ENCODE results near the gene FAM200C.

FAM200C gene

DNA sequence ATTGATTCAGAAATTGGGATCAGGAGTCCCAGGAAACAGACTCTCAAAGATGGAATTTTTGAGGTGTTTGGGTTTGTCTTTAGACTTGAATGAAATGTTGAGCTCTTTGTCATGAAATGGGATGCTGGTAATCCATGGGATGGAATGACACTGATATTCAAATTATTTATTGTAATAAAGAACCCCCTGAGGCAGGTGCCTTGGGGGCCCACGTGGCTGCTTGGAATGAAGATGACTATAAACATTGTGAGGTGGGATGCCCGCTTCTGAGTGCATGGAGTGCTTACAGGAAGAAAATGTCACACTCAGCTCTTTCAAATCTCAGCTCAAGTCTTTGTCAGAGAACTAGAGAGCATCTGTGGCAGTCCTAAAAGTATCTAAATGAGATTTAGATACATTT lies 19.8 kb downstream of the FAM200C start:
- Histone ChIP-seq H3K4me2 (ENCODE audit: low read depth, low read length, poor library complexity, severe bottlenecking) (no peak overlapping the region), H3K9me2 (replicated peaks; ENCODE audit: insufficient read depth, low read length) (no peaks in the 10 kb centered on the region), H3K4me3 (ENCODE audit: insufficient read depth, low read length, poor library complexity, severe bottlenecking) (no peak overlapping the region), H3K79me2 (ENCODE audit: insufficient read depth, low read length) (no peaks in the 10 kb centered on the region), H4K20me1 (ENCODE audit: low read depth, low read length) (no peaks in the 10 kb centered on the region), H3K27me3 (ENCODE audit: low read length) (no peaks in the 10 kb centered on the region), H3K9ac (ENCODE audit: low read length) (no peak overlapping the region), H3K36me3 (ENCODE audit: low read length) (no peaks in the 10 kb centered on the region), H3F3A (ENCODE audit: insufficient read depth) (no peaks in the 10 kb centered on the region), H3K27ac (ENCODE audit: low read depth, low read length) (no peak overlapping the region), H3K9me3 (ENCODE audit: insufficient read depth, low read length) (no peaks in the 10 kb centered on the region), H2AFZ (ENCODE audit: low read depth, low read length, severe bottlenecking) (no peak overlapping the region)
- TF ChIP-seq EZH2phosphoT487 (conservative IDR thresholded peaks at IDR 0.05; ENCODE audit: low read length): no peak
- TF ChIP-seq, protein P1, sequence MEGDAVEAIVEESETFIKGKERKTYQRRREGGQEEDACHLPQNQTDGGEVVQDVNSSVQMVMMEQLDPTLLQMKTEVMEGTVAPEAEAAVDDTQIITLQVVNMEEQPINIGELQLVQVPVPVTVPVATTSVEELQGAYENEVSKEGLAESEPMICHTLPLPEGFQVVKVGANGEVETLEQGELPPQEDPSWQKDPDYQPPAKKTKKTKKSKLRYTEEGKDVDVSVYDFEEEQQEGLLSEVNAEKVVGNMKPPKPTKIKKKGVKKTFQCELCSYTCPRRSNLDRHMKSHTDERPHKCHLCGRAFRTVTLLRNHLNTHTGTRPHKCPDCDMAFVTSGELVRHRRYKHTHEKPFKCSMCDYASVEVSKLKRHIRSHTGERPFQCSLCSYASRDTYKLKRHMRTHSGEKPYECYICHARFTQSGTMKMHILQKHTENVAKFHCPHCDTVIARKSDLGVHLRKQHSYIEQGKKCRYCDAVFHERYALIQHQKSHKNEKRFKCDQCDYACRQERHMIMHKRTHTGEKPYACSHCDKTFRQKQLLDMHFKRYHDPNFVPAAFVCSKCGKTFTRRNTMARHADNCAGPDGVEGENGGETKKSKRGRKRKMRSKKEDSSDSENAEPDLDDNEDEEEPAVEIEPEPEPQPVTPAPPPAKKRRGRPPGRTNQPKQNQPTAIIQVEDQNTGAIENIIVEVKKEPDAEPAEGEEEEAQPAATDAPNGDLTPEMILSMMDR (IDR thresholded peaks at IDR 0.05; ENCODE audit: insufficient read depth, low read length, poor library complexity, severe bottlenecking): no peak

DNA sequence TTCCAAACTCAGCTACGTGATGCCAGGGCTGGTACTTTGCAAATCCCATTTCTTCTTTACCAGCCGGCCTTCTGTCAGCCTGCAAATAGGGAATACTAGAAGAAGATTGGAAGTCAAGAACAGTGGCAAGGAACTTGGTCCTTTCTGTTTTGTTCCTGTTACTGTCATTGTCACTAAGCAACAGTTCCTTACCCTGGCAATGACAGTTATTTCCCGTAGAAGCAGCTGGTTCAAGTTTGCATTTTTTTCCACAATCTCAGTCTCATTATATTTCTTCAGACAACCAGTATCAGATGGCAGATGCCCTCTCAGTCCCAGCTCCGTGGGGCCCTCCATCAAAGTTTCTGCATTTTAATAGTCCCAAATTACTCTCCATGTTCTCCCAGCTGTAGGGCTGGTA lies 20.3 kb downstream of the FAM200C start:
- no peaks in the 10 kb centered on the region for H4K20me1 ChIP-seq (ENCODE audit: low read depth, low read length)
- H3K36me3 ChIP-seq (ENCODE audit: low read length): no peaks in the 10 kb centered on the region
- no peaks in the 10 kb centered on the region for H3F3A ChIP-seq (ENCODE audit: insufficient read depth)
- TF ChIP-seq, protein P1 (IDR thresholded peaks at IDR 0.05; ENCODE audit: insufficient read depth, low read length, poor library complexity, severe bottlenecking): no peak
- no peak for TF ChIP-seq EZH2phosphoT487 (conservative IDR thresholded peaks at IDR 0.05; ENCODE audit: low read length)
- no peaks in the 10 kb centered on the region for H3K79me2 ChIP-seq (ENCODE audit: insufficient read depth, low read length)
- H3K27me3 ChIP-seq (ENCODE audit: low read length): no peaks in the 10 kb centered on the region
- no peak overlapping the region for H3K4me3 ChIP-seq (ENCODE audit: insufficient read depth, low read length, poor library complexity, severe bottlenecking)
- H3K9me3 ChIP-seq (ENCODE audit: insufficient read depth, low read length): no peaks in the 10 kb centered on the region
- no peak overlapping the region for H2AFZ ChIP-seq (ENCODE audit: low read depth, low read length, severe bottlenecking)
- no peak overlapping the region for H3K4me2 ChIP-seq (ENCODE audit: low read depth, low read length, poor library complexity, severe bottlenecking)
- no peaks in the 10 kb centered on the region for H3K9me2 ChIP-seq (replicated peaks; ENCODE audit: insufficient read depth, low read length)
- H3K27ac ChIP-seq (ENCODE audit: low read depth, low read length): no peak overlapping the region
- no peak overlapping the region for H3K9ac ChIP-seq (ENCODE audit: low read length)

DNA sequence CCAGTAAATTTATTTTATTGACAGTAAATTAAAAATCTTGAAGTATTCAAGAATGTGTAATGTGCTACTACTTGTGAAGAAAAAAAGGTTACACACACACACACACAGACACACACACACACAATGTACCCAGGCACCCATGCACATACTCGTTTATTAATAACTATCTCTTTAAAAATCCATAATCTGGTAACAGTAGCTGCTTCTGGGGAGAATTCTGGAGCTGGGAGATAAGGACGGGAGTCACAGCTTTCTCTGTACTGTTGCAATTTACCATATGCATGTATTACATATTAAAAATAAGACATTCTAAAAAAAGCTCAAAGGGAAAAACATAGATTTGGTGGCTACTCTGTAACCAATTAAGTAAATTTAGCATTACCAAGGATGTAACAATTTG lies 21.5 kb downstream of the FAM200C start:
- Histone ChIP-seq H2AFZ (ENCODE audit: low read depth, low read length, severe bottlenecking) (no peak overlapping the region), H3K9me3 (ENCODE audit: insufficient read depth, low read length) (no peaks in the 10 kb centered on the region), H3K9ac (ENCODE audit: low read length) (no peak overlapping the region), H3K4me3 (ENCODE audit: insufficient read depth, low read length, poor library complexity, severe bottlenecking) (no peak overlapping the region), H3F3A (ENCODE audit: insufficient read depth) (no peaks in the 10 kb centered on the region), H3K79me2 (ENCODE audit: insufficient read depth, low read length) (no peaks in the 10 kb centered on the region), H3K27me3 (ENCODE audit: low read length) (no peaks in the 10 kb centered on the region), H4K20me1 (ENCODE audit: low read depth, low read length) (no peaks in the 10 kb centered on the region), H3K9me2 (replicated peaks; ENCODE audit: insufficient read depth, low read length) (no peaks in the 10 kb centered on the region), H3K36me3 (ENCODE audit: low read length) (no peaks in the 10 kb centered on the region), H3K4me2 (ENCODE audit: low read depth, low read length, poor library complexity, severe bottlenecking) (no peak overlapping the region), H3K27ac (ENCODE audit: low read depth, low read length) (no peak overlapping the region)
- TF ChIP-seq, protein P1 (IDR thresholded peaks at IDR 0.05; ENCODE audit: insufficient read depth, low read length, poor library complexity, severe bottlenecking): no peak
- no peak for TF ChIP-seq EZH2phosphoT487 (conservative IDR thresholded peaks at IDR 0.05; ENCODE audit: low read length)

Measured in SU-DHL-6 (cell line).